Activated naive CD8-positive, alpha-beta T cell treated with anti-CD3 and anti-CD28 coated beads, Interleukin-2, amount 10 ng/mL, durations not matched to agents 7 days and 5 days (primary cell): ENCODE measurements around the gene CD72. TPM values are rescaled to one million over a fixed set of nuclear protein-coding genes. Genes with fewer than 3 reads are reported as not detected.

Source experiments
- ATAC-seq: fragments of 150-1000 bp; cut with Tn5 transposase; one replicate; pipeline ENCODE4 v1.10.0; 2021; ENCODE audit warnings: low read depth, moderate library complexity
- POLR2A ChIA-PET: fragments of 350-600 bp; sonication (Branson Sonifier 250); formaldehyde crosslinking; loops from one replicate; lab custom pipeline; 2021; ENCODE audit warnings: antibody characterized with exemption; lab: Charles Lee
- DNase-seq: peaks from one replicate; pipeline ENCODE4 v3.0.0; 2021
- H3K27ac Mint-ChIP-seq: one replicate; pipeline ENCODE4 v1.8.0; 2022; ENCODE audit warnings: mild to moderate bottlenecking, mixed read lengths
- H3K27me3 Mint-ChIP-seq: one replicate; pipeline ENCODE4 v1.8.0; 2022; ENCODE audit warnings: mild to moderate bottlenecking, moderate library complexity, mixed read lengths
- H3K36me3 Mint-ChIP-seq: one replicate; pipeline ENCODE4 v1.8.0; 2021; ENCODE audit warnings: mild to moderate bottlenecking, mixed read lengths
- H3K4me1 Mint-ChIP-seq: one replicate; pipeline ENCODE4 v1.8.0; 2021; ENCODE audit warnings: mixed read lengths
- H3K4me3 Mint-ChIP-seq: one replicate; pipeline ENCODE4 v1.8.0; 2022; ENCODE audit warnings: mild to moderate bottlenecking, moderate library complexity, mixed read lengths
- H3K9me3 Mint-ChIP-seq: one replicate; pipeline ENCODE4 v1.8.0; 2021; ENCODE audit warnings: mixed read lengths
- total RNA-seq, 2 experiments: library from RNA; stranded (reverse); gene quantifications; one replicate each; pipeline ENCODE4 v1.2.3, GENCODE V29; 2021

CD72 gene
- 10 to 100 TPM; 15.3 to 18.4 TPM for total RNA-seq

- Mint-ChIP-seq H3K27ac (peak within 1 kb of the TSS; percentile 96), H3K36me3 (peaks cover 16% of the 10 kb centered on the region), H3K9me3 (no peaks in the 10 kb centered on the region), H3K27me3 (no peaks in the 10 kb centered on the region), H3K4me1 (peaks cover 57% of the 10 kb centered on the region), H3K4me3 (peak within 1 kb of the TSS; percentile 88)
- POLR2A ChIA-PET: interaction anchor here (1.7 to 9.6 kb wide), 7 partner anchors 10 to 980 kb away, joined by 3 to 166 read pairs (median 14); partner anchors contain the start of genes ARHGEF39, CCDC107, RMRP and SIGMAR1
- DNase-seq (no peak), ATAC-seq (no peak)
Measured at GRCh38 chr9:35618325-35618727, at the start of gene CD72. TSS of gene CD72 (minus strand) at chr9:35618413. CDS start at chr9:35618303, 110 bp downstream.

GRCh38 chr9:35667939-35668338 is 49.7 kb upstream of the CD72 start:
- Mint-ChIP-seq H3K4me3 (no peak overlapping the region), H3K4me1 (peaks cover 24% of the 10 kb centered on the region), H3K9me3 (peaks cover 5% of the 10 kb centered on the region), H3K36me3 (peaks cover 3% of the 10 kb centered on the region), H3K27me3 (peaks cover 5% of the 10 kb centered on the region), H3K27ac (no peak overlapping the region)
- POLR2A ChIA-PET: no interaction called here
- ATAC-seq (no peak), DNase-seq (no peak)

- peak overlapping the region; percentile 91 for H3K4me3 Mint-ChIP-seq
- H3K27me3 Mint-ChIP-seq: no peaks in the 10 kb centered on the region
- peaks cover 5% of the 10 kb centered on the region for H3K9me3 Mint-ChIP-seq
- no peak for ATAC-seq
- peaks cover 13% of the 10 kb centered on the region for H3K36me3 Mint-ChIP-seq
- H3K4me1 Mint-ChIP-seq: peaks cover 38% of the 10 kb centered on the region
- POLR2A ChIA-PET: interaction anchor here (3.5 kb wide), 1 partner anchor 9 kb away, joined by 18 read pairs; no protein-coding TSS in a partner anchor
- peak overlapping the region; percentile 57 for H3K27ac Mint-ChIP-seq
- no peak for DNase-seq
Measured at GRCh38 chr9:35666549-35666948, 48.3 kb upstream of the CD72 start.

GRCh38 chr9:35666045-35666444 is 47.8 kb upstream of the CD72 start:
- no peaks in the 10 kb centered on the region for H3K27me3 Mint-ChIP-seq
- no peak for DNase-seq
- no peak for ATAC-seq
- POLR2A ChIA-PET: interaction anchor here (0.6 to 10.6 kb wide), 12 partner anchors 10 to 555 kb away, joined by 3 to 214 read pairs (median 8); partner anchors contain the start of genes CREB3, GBA2, RGP1 and SIT1
- peaks cover 5% of the 10 kb centered on the region for H3K9me3 Mint-ChIP-seq
- H3K4me3 Mint-ChIP-seq: peak overlapping the region; percentile 91
- peaks cover 41% of the 10 kb centered on the region for H3K4me1 Mint-ChIP-seq
- peaks cover 14% of the 10 kb centered on the region for H3K36me3 Mint-ChIP-seq
- H3K27ac Mint-ChIP-seq: peak overlapping the region; percentile 57

GRCh38 chr9:35665471-35665818 is 47.2 kb upstream of the CD72 start:
- no peaks in the 10 kb centered on the region for H3K27me3 Mint-ChIP-seq
- POLR2A ChIA-PET: interaction anchor here (0.6 to 10.6 kb wide), 18 partner anchors 10 to 554 kb away, joined by 3 to 214 read pairs (median 5); partner anchors contain the start of genes CREB3, GBA2, RGP1 and SIT1
- ATAC-seq (no peak), DNase-seq (no peak)
- H3K27ac Mint-ChIP-seq: peak overlapping the region; percentile 87
- H3K4me1 Mint-ChIP-seq: peaks cover 46% of the 10 kb centered on the region
- peaks cover 19% of the 10 kb centered on the region for H3K36me3 Mint-ChIP-seq
- H3K4me3 Mint-ChIP-seq: peak overlapping the region; percentile 91
- peaks cover 5% of the 10 kb centered on the region for H3K9me3 Mint-ChIP-seq

GRCh38 chr9:35664531-35665470 is 46.6 kb upstream of the CD72 start, which contains the start of gene ARHGEF39:
TSS of gene ARHGEF39 (minus strand) at chr9:35665195. CDS start at chr9:35665169, 26 bp downstream.
- H3K27me3 Mint-ChIP-seq: no peaks in the 10 kb centered on the region
- ATAC-seq (peak; percentile 87), DNase-seq (peak; percentile 87)
- H3K4me3 Mint-ChIP-seq: peak within 1 kb of the TSS; percentile 91
- H3K27ac Mint-ChIP-seq: peak within 1 kb of the TSS; percentile 87
- peaks cover 5% of the 10 kb centered on the region for H3K9me3 Mint-ChIP-seq
- POLR2A ChIA-PET: interaction anchor here (0.7 to 10.6 kb wide), 24 partner anchors 8 to 147 kb away, joined by 3 to 214 read pairs (median 5); partner anchors contain the start of genes CA9, CREB3, GBA2 and RGP1
- peaks cover 25% of the 10 kb centered on the region for H3K36me3 Mint-ChIP-seq
- peaks cover 53% of the 10 kb centered on the region for H3K4me1 Mint-ChIP-seq

GRCh38 chr9:35662437-35662836 is 44.2 kb upstream of the CD72 start:
- peak overlapping the region; percentile 76 for H3K4me3 Mint-ChIP-seq
- peaks cover under 1% of the 10 kb centered on the region for H3K9me3 Mint-ChIP-seq
- H3K36me3 Mint-ChIP-seq: peaks cover 36% of the 10 kb centered on the region
- H3K27me3 Mint-ChIP-seq: no peaks in the 10 kb centered on the region
- H3K27ac Mint-ChIP-seq: peak overlapping the region; percentile 79
- POLR2A ChIA-PET: interaction anchor here (2.5 to 10.6 kb wide), 2 partner anchors 14 to 66 kb away, joined by 12 to 214 read pairs; partner anchors contain the start of gene SIT1
- no peak for DNase-seq
- H3K4me1 Mint-ChIP-seq: peaks cover 67% of the 10 kb centered on the region
- no peak for ATAC-seq

GRCh38 chr9:35661756-35662350 is 43.6 kb upstream of the CD72 start:
- no peaks in the 10 kb centered on the region for H3K9me3 Mint-ChIP-seq
- H3K4me3 Mint-ChIP-seq: peak overlapping the region; percentile 76
- POLR2A ChIA-PET: interaction anchor here (0.9 to 10.6 kb wide), 4 partner anchors 13 to 66 kb away, joined by 3 to 214 read pairs (median 8); partner anchors contain the start of gene SIT1
- H3K27me3 Mint-ChIP-seq: no peaks in the 10 kb centered on the region
- H3K4me1 Mint-ChIP-seq: peaks cover 73% of the 10 kb centered on the region
- peaks cover 35% of the 10 kb centered on the region for H3K36me3 Mint-ChIP-seq
- no peak for DNase-seq
- ATAC-seq: no peak
- peak overlapping the region; percentile 79 for H3K27ac Mint-ChIP-seq

- ATAC-seq (no peak), DNase-seq (no peak)
- Mint-ChIP-seq H3K36me3 (peaks cover 35% of the 10 kb centered on the region), H3K4me1 (peaks cover 76% of the 10 kb centered on the region), H3K27ac (peak overlapping the region; percentile 46), H3K4me3 (peak overlapping the region; percentile 47), H3K27me3 (no peaks in the 10 kb centered on the region), H3K9me3 (no peaks in the 10 kb centered on the region)
- POLR2A ChIA-PET: interaction anchor here (0.9 to 10.6 kb wide), 4 partner anchors 13 to 71 kb away, joined by 3 to 214 read pairs (median 17); partner anchors contain the start of genes CREB3, SIT1 and TLN1
Measured at GRCh38 chr9:35660966-35661415, 42.8 kb upstream of the CD72 start.

GRCh38 chr9:35659340-35659739 is 41.1 kb upstream of the CD72 start:
- no peaks in the 10 kb centered on the region for H3K9me3 Mint-ChIP-seq
- peaks cover 73% of the 10 kb centered on the region for H3K4me1 Mint-ChIP-seq
- H3K27ac Mint-ChIP-seq: peak overlapping the region; percentile 83
- POLR2A ChIA-PET: interaction anchor here (1.0 to 10.6 kb wide), 10 partner anchors 11 to 90 kb away, joined by 3 to 214 read pairs (median 13); partner anchors contain the start of genes CD72, CREB3, GBA2 and RGP1
- H3K4me3 Mint-ChIP-seq: peak overlapping the region; percentile 92
- H3K36me3 Mint-ChIP-seq: peaks cover 35% of the 10 kb centered on the region
- ATAC-seq: no peak
- H3K27me3 Mint-ChIP-seq: no peaks in the 10 kb centered on the region
- no peak for DNase-seq

- ATAC-seq (no peak), DNase-seq (no peak)
- H3K36me3 Mint-ChIP-seq: peaks cover 35% of the 10 kb centered on the region
- H3K27ac Mint-ChIP-seq: peak overlapping the region; percentile 83
- POLR2A ChIA-PET: interaction anchor here (1.0 to 10.6 kb wide), 11 partner anchors 10 to 90 kb away, joined by 3 to 214 read pairs (median 13); partner anchors contain the start of genes CD72, CREB3, GBA2 and RGP1
- H3K4me1 Mint-ChIP-seq: peaks cover 68% of the 10 kb centered on the region
- no peaks in the 10 kb centered on the region for H3K27me3 Mint-ChIP-seq
- H3K4me3 Mint-ChIP-seq: peak overlapping the region; percentile 92
- no peaks in the 10 kb centered on the region for H3K9me3 Mint-ChIP-seq
Measured at GRCh38 chr9:35658968-35659220, 40.7 kb upstream of the CD72 start.

- Mint-ChIP-seq H3K27ac (peak within 1 kb of the TSS; percentile 98), H3K4me1 (peaks cover 63% of the 10 kb centered on the region), H3K9me3 (no peaks in the 10 kb centered on the region), H3K4me3 (peak within 1 kb of the TSS; percentile 92), H3K27me3 (no peaks in the 10 kb centered on the region), H3K36me3 (peaks cover 34% of the 10 kb centered on the region)
- ATAC-seq: peak; percentile 65
- DNase-seq: peak; percentile 93
- POLR2A ChIA-PET: interaction anchor here (0.7 to 10.6 kb wide), 18 partner anchors 10 to 98 kb away, joined by 3 to 214 read pairs (median 4); partner anchors contain the start of genes CD72, CREB3, GBA2 and RGP1
Measured at GRCh38 chr9:35658137-35658967, 40.1 kb upstream of the CD72 start, which contains the start of gene CCDC107. TSS of gene CCDC107 (plus strand) at chr9:35658292. CDS start at chr9:35658380, 88 bp downstream.
